GM12878 (cell line): Measurements from ENCODE around the gene MOB2. TPM values are rescaled to one million over a fixed set of nuclear protein-coding genes. Genes with fewer than 3 reads are reported as not detected.

ENCODE experiments used
- ATAC-seq: fragments of 200-7000 bp; cut with Tn5 transposase; 3 replicates; pipeline ENCODE4 v1.9.1; 2020; ENCODE audit warnings: mild to moderate bottlenecking, moderate library complexity
- BruUV-seq: library from RNA; stranded (reverse); fragments of 400-500 nt; replicated peaks from 2 replicates; lab custom pipeline; 2021; lab: Mats Ljungman, UMichigan
- CTCF ChIA-PET: fragments of 300-600 bp; sonication (Branson Sonifier 250); formaldehyde crosslinking; extraction: SDS; loops from one replicate; lab custom pipeline; 2021; ENCODE audit warnings: inconsistent platforms; lab: Yijun Ruan, JAX
- POLR2A ChIA-PET: fragments of 350-600 bp; formaldehyde crosslinking; extraction: SDS; loops from one replicate; lab custom pipeline; 2021; ENCODE audit warnings: inconsistent platforms; lab: Charles Lee
- RAD21 ChIA-PET: fragments of 300-600 bp; sonication (Branson Sonifier 250); formaldehyde crosslinking; loops from one replicate; lab custom pipeline; 2023; ENCODE audit warnings: antibody characterized with exemption; ENCODE audit not compliant: unreplicated experiment; lab: Charles Lee
- SMC1A ChIA-PET: fragments of 300-600 bp; sonication (Branson Sonifier 250); formaldehyde crosslinking; loops from one replicate; lab custom pipeline; 2023; ENCODE audit not compliant: unreplicated experiment, uncharacterized antibody; lab: Charles Lee
- DNase-seq: peaks from one replicate; pipeline ENCODE4 v3.0.0-alpha.2; 2011; ENCODE audit warnings: low read depth, low spot score
- FAIRE-seq: peaks from 3 replicates; lab custom pipeline; 2011; peaks lifted over from hg19 to GRCh38; lab: Jason Lieb, UNC
- H2AFZ ChIP-seq: 2 replicates; pipeline ENCODE4 v1.6.0; 2011; ENCODE audit warnings: low read depth, low read length, control low read depth; ENCODE audit not compliant: control insufficient read depth
- H3K27ac ChIP-seq: 2 replicates; pipeline ENCODE4 v1.5.1; 2011; ENCODE audit warnings: control low read depth; ENCODE audit not compliant: control insufficient read depth, insufficient read depth
- H3K27me3 ChIP-seq, 2 experiments: replicated peaks in 1 of 2; 2 replicates each; pipeline versions ENCODE4 v1.6.0 to v1.6.1; 2011; ENCODE audit warnings: low read length in 1 of 2; ENCODE audit not compliant: control insufficient read depth in 2 of 2, insufficient read depth in 2 of 2
- H3K36me3 ChIP-seq, 2 experiments: 2 replicates each; pipeline ENCODE4 v1.5.1; 2011; ENCODE audit warnings: low read length in 1 of 2; ENCODE audit not compliant: control insufficient read depth in 2 of 2, insufficient read depth in 2 of 2
- H3K4me1 ChIP-seq: 2 replicates; pipeline ENCODE4 v1.6.1; 2011; ENCODE audit warnings: mild to moderate bottlenecking, low read length, moderate library complexity, mixed read lengths; ENCODE audit not compliant: control insufficient read depth, insufficient read depth
- H3K4me2 ChIP-seq: 2 replicates; pipeline ENCODE4 v1.6.0; 2011; ENCODE audit warnings: control low read depth; ENCODE audit not compliant: control insufficient read depth, insufficient read depth
- H3K4me3 ChIP-seq: fragments of 200-600 bp; sonication (generic); 2 replicates; pipeline ENCODE4 v1.5.1; 2016
- H3K79me2 ChIP-seq: 2 replicates; pipeline ENCODE4 v1.6.0; 2011; ENCODE audit warnings: low read length; ENCODE audit not compliant: control insufficient read depth, insufficient read depth
- H3K9ac ChIP-seq: 2 replicates; pipeline ENCODE4 v1.8.0; 2011; ENCODE audit warnings: low read length, control low read depth, mixed read lengths; ENCODE audit not compliant: control insufficient read depth, insufficient read depth
- H3K9me3 ChIP-seq: replicated peaks from 3 replicates; pipeline ENCODE4 v1.5.1; 2011; ENCODE audit warnings: mild to moderate bottlenecking, low read length; ENCODE audit not compliant: control insufficient read depth, insufficient read depth
- H4K20me1 ChIP-seq: 2 replicates; pipeline ENCODE4 v1.6.0; 2011; ENCODE audit not compliant: control insufficient read depth, insufficient read depth
- FOS ChIP-seq: IDR thresholded peaks from 3 replicates; pipeline ENCODE4 v1.6.1; 2011; ENCODE audit warnings: borderline replicate concordance; ENCODE audit not compliant: insufficient read length; ENCODE audit errors: extremely low read depth
- HDAC6 ChIP-seq: fragments of 200-600 bp; sonication (generic); IDR thresholded peaks from one replicate; pipeline ENCODE4 v1.8.0; 2017; ENCODE audit warnings: antibody characterized with exemption; ENCODE audit not compliant: unreplicated experiment
- JUNB ChIP-seq: IDR thresholded peaks from 2 replicates; pipeline ENCODE4 v1.6.1; 2016; ENCODE audit warnings: antibody characterized with exemption, mild to moderate bottlenecking
- KAT2A ChIP-seq: conservative IDR thresholded peaks from 2 replicates; pipeline ENCODE4 v1.6.1; 2011; ENCODE audit warnings: low read depth, low read length; ENCODE audit not compliant: control insufficient read depth
- MTA3 ChIP-seq: IDR thresholded peaks from 2 replicates; pipeline ENCODE4 v1.6.1; 2012; ENCODE audit warnings: low read length, inconsistent platforms, borderline replicate concordance
- NFYA ChIP-seq: IDR thresholded peaks from 2 replicates; pipeline ENCODE4 v1.6.1; 2011; ENCODE audit warnings: low read depth, mild to moderate bottlenecking, low read length, improper control_type of control experiment, borderline replicate concordance
- SREBF2 ChIP-seq: IDR thresholded peaks from 2 replicates; pipeline ENCODE4 v1.6.1; 2012; ENCODE audit warnings: mild to moderate bottlenecking, low read length
- YY1 ChIP-seq: IDR thresholded peaks from 2 replicates; pipeline ENCODE4 v1.6.1; 2011; ENCODE audit warnings: low read depth, mild to moderate bottlenecking, low read length
- ZSCAN29 ChIP-seq: fragments of 450-650 bp; IDR thresholded peaks from 2 replicates; pipeline ENCODE4 v1.6.1; 2017; ENCODE audit warnings: mild to moderate bottlenecking, moderate library complexity
- WGBS: methylation state at CpG from one replicate; pipeline ENCODE4 v1.1.6; 2016; ENCODE audit warnings: low lambda C conversion rate; ENCODE audit not compliant: insufficient replicate concordance, insufficient coverage; ENCODE audit errors: missing lambda C conversion rate; 5-methylcytosine and 5-hydroxymethylcytosine counted together
- in situ Hi-C: fragments of 300-500 bp; cut with MboI; formaldehyde crosslinking; loops from 9 replicates; pipeline ENCODE4 v1.14.3; 2018; ENCODE audit warnings: mixed read lengths
- intact Hi-C: fragments of 100-400 bp; cut with micrococcal nuclease; formaldehyde crosslinking; loops from one replicate; pipeline ENCODE4 v1.14.2; 2022; ENCODE audit not compliant: unreplicated experiment
- polyA plus RNA-seq, 11 experiments: library from polyadenylated mRNA; depleted of rRNA in 4 of 11; unstranded in 6 of 11; stranded (reverse) in 5 of 11; fragments of >200 nt; fragmentation: Nextera tagmentation in 4 of 11; fragmentation: Illumina TruSeq in 1 of 11; extraction: Ambion mirVana in 4 of 11; extraction: Trizol in 1 of 11; gene quantifications; 1 replicate in 1 of 11; 2 replicates in 10 of 11; pipeline versions ENCODE4 v1.2.1 to v1.2.3, GENCODE V29; 2011 to 2016; ENCODE audit warnings: inconsistent platforms in 2 of 11, missing spikeins in 2 of 11, low read depth in 1 of 11
- total RNA-seq, 4 experiments: library from RNA; depleted of rRNA in 3 of 4; stranded (reverse); fragments of >200 nt in 3 of 4; fragmentation: Illumina TruSeq in 1 of 4; extraction: Trizol in 1 of 4; gene quantifications; 2 replicates each; pipeline versions ENCODE4 v1.2.1 to v1.2.3, GENCODE V29; 2013 to 2021
- TF ChIP-seq, protein P1 (sequence below): fragments of 450-650 bp; IDR thresholded peaks from 2 replicates; pipeline ENCODE4 v1.6.1; 2017; ENCODE audit warnings: low read depth, mild to moderate bottlenecking, moderate library complexity
- TF ChIP-seq, protein P2 (sequence below): IDR thresholded peaks from 2 replicates; pipeline ENCODE4 v1.6.1; 2012; ENCODE audit warnings: low read length, inconsistent platforms
- TF ChIP-seq, protein P3 (sequence below): IDR thresholded peaks from 2 replicates; pipeline ENCODE4 v1.6.1; 2011; ENCODE audit warnings: low read depth, low read length, improper control_type of control experiment, borderline replicate concordance
- TF ChIP-seq, protein P4 (sequence below): IDR thresholded peaks from 2 replicates; pipeline ENCODE4 v1.6.1; 2012; ENCODE audit warnings: improper control_type of control experiment, low read depth, low read length; ENCODE audit not compliant: insufficient replicate concordance

Gene MOB2
- total and polyA plus RNA-seq, 10 of the 15 experiments (the other 5 are each of a cell fraction or from before 2014, with no cell fraction given): 0.10 to 34.6 (median 15.5) TPM

DNA sequence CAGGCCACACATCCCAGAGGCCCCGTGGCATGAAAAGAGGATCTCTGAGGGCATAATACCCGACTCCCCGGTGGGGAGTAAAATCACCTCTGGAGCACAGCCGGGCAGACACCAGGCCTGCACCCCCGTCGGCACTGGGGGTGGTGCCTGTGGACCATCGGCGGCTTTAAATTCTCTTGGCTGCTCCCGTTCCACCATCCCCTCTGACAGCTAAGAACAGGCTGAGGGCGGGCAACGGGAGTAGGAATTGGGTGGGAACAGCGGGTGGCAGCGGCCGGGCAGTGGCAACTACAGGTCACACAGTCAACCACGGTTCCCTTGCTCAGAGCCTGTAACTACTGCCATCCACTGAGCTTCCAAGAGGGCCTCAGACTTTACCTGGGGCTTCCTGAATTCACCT, 40.2 kb upstream of the MOB2 start:
- Histone ChIP-seq H3K4me2 (no peak overlapping the region), H3K9me3 (no peaks in the 10 kb centered on the region), H3K36me3 (peaks cover 0 to 1% of the 10 kb centered on the region in 2 experiments; a peak in 2 of 4 replicates), H3K9ac (no peak overlapping the region), H3K27me3 (no peaks in the 10 kb centered on the region), H3K27ac (no peak overlapping the region), H3K4me1 (peaks cover under 1% of the 10 kb centered on the region), H2AFZ (no peak overlapping the region), H3K4me3 (no peak overlapping the region), H3K79me2 (peaks cover 1% of the 10 kb centered on the region), H4K20me1 (no peaks in the 10 kb centered on the region)
- CTCF ChIA-PET: interaction anchor here (0.8 kb wide), 1 partner anchor 20 kb away, joined by 4 read pairs; no protein-coding TSS in a partner anchor
- RAD21 ChIA-PET: no interaction called here
- no TSS peak for BruUV-seq
- WGBS: 96% methylated on average over 15 of the region's 15 CpGs
- in situ Hi-C loops (no loop called here), intact Hi-C loops (no loop called here)
- SMC1A ChIA-PET: no interaction called here
- POLR2A ChIA-PET: interaction anchor here (0.5 kb wide), 1 partner anchor 309 kb away, joined by 7 read pairs; no protein-coding TSS in a partner anchor
- no peak for DNase-seq
- no peak for ATAC-seq
- FAIRE-seq: no peak
- no peak for TF ChIP-seq SREBF2
- TF ChIP-seq, protein P1, sequence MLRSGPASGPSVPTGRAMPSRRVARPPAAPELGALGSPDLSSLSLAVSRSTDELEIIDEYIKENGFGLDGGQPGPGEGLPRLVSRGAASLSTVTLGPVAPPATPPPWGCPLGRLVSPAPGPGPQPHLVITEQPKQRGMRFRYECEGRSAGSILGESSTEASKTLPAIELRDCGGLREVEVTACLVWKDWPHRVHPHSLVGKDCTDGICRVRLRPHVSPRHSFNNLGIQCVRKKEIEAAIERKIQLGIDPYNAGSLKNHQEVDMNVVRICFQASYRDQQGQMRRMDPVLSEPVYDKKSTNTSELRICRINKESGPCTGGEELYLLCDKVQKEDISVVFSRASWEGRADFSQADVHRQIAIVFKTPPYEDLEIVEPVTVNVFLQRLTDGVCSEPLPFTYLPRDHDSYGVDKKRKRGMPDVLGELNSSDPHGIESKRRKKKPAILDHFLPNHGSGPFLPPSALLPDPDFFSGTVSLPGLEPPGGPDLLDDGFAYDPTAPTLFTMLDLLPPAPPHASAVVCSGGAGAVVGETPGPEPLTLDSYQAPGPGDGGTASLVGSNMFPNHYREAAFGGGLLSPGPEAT: no peak
- no peak for TF ChIP-seq KAT2A
- no peak for TF ChIP-seq YY1
- TF ChIP-seq, protein P2, sequence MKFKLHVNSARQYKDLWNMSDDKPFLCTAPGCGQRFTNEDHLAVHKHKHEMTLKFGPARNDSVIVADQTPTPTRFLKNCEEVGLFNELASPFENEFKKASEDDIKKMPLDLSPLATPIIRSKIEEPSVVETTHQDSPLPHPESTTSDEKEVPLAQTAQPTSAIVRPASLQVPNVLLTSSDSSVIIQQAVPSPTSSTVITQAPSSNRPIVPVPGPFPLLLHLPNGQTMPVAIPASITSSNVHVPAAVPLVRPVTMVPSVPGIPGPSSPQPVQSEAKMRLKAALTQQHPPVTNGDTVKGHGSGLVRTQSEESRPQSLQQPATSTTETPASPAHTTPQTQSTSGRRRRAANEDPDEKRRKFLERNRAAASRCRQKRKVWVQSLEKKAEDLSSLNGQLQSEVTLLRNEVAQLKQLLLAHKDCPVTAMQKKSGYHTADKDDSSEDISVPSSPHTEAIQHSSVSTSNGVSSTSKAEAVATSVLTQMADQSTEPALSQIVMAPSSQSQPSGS: no peak
- no peak for TF ChIP-seq MTA3
- no peak for TF ChIP-seq NFYA
- TF ChIP-seq, protein P3, sequence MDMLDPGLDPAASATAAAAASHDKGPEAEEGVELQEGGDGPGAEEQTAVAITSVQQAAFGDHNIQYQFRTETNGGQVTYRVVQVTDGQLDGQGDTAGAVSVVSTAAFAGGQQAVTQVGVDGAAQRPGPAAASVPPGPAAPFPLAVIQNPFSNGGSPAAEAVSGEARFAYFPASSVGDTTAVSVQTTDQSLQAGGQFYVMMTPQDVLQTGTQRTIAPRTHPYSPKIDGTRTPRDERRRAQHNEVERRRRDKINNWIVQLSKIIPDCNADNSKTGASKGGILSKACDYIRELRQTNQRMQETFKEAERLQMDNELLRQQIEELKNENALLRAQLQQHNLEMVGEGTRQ: no peak
- no peak for TF ChIP-seq JUNB
- TF ChIP-seq HDAC6: no peak
- TF ChIP-seq ZSCAN29: no peak
- TF ChIP-seq, protein P4, sequence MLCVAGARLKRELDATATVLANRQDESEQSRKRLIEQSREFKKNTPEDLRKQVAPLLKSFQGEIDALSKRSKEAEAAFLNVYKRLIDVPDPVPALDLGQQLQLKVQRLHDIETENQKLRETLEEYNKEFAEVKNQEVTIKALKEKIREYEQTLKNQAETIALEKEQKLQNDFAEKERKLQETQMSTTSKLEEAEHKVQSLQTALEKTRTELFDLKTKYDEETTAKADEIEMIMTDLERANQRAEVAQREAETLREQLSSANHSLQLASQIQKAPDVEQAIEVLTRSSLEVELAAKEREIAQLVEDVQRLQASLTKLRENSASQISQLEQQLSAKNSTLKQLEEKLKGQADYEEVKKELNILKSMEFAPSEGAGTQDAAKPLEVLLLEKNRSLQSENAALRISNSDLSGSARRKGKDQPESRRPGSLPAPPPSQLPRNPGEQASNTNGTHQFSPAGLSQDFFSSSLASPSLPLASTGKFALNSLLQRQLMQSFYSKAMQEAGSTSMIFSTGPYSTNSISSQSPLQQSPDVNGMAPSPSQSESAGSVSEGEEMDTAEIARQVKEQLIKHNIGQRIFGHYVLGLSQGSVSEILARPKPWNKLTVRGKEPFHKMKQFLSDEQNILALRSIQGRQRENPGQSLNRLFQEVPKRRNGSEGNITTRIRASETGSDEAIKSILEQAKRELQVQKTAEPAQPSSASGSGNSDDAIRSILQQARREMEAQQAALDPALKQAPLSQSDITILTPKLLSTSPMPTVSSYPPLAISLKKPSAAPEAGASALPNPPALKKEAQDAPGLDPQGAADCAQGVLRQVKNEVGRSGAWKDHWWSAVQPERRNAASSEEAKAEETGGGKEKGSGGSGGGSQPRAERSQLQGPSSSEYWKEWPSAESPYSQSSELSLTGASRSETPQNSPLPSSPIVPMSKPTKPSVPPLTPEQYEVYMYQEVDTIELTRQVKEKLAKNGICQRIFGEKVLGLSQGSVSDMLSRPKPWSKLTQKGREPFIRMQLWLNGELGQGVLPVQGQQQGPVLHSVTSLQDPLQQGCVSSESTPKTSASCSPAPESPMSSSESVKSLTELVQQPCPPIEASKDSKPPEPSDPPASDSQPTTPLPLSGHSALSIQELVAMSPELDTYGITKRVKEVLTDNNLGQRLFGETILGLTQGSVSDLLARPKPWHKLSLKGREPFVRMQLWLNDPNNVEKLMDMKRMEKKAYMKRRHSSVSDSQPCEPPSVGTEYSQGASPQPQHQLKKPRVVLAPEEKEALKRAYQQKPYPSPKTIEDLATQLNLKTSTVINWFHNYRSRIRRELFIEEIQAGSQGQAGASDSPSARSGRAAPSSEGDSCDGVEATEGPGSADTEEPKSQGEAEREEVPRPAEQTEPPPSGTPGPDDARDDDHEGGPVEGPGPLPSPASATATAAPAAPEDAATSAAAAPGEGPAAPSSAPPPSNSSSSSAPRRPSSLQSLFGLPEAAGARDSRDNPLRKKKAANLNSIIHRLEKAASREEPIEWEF: no peak
- TF ChIP-seq FOS: no peak
